Prostate gland (tissue), 2 donors: ENCODE results near the gene QSOX1. TPM values are rescaled to one million over a fixed set of nuclear protein-coding genes. Genes with fewer than 3 reads are reported as not detected.

Experiments
- DNase-seq: peaks from one replicate; pipeline ENCODE4 v3.0.0-alpha.2; 2019; ENCODE audit warnings: low spot score
- H3K27ac ChIP-seq, 2 donors: fragments of 200-600 bp; sonication (generic); 2 replicates each; pipeline ENCODE4 v1.5.1; 2017 to 2019
- H3K27me3 ChIP-seq: fragments of 200-600 bp; sonication (generic); replicated peaks from 2 replicates; pipeline ENCODE4 v1.5.1; 2019; ENCODE audit not compliant: insufficient read depth
- H3K36me3 ChIP-seq, 2 donors: fragments of 200-600 bp; sonication (generic); 1 replicate in 1 of 2; 2 replicates in 1 of 2; pipeline versions ENCODE4 v1.5.1 to v1.8.1; 2017 to 2019
- H3K4me1 ChIP-seq: fragments of 200-600 bp; sonication (generic); replicated peaks from 2 replicates; pipeline ENCODE4 v1.5.1; 2019
- H3K4me3 ChIP-seq, 2 donors: fragments of 200-600 bp; sonication (generic); 2 replicates each; pipeline ENCODE4 v1.5.1; 2017 to 2019
- H3K9me3 ChIP-seq: fragments of 200-600 bp; sonication (generic); 2 replicates; pipeline ENCODE4 v1.5.1; 2017
- POLR2A ChIP-seq: fragments of 450-650 bp; IDR thresholded peaks from one replicate; pipeline ENCODE4 v1.6.1; 2016; ENCODE audit warnings: antibody characterized with exemption, mild to moderate bottlenecking
- POLR2AphosphoS5 ChIP-seq: sonication (generic); formaldehyde crosslinking; IDR thresholded peaks from one replicate; pipeline ENCODE4 v1.6.1; 2017; ENCODE audit warnings: antibody characterized with exemption
- WGBS: methylation state at CpG from one replicate; pipeline ENCODE4 v1.1.5; 2018; 5-methylcytosine and 5-hydroxymethylcytosine counted together
- intact Hi-C: fragments of 100-400 bp; cut with DNase I; formaldehyde crosslinking; loops from one replicate; pipeline ENCODE4 v1.14.2; 2022
- total RNA-seq, 2 donors: library from RNA; depleted of rRNA; stranded (reverse); fragments of >200 nt; gene quantifications; one replicate each; pipeline ENCODE4 v1.1.0, GENCODE V29; 2016
- TF ChIP-seq, protein P1 (sequence below), 4 experiments: fragments of 200-600 bp in 2 of 4; fragments of 450-650 bp in 2 of 4; sonication (generic) in 2 of 4; IDR thresholded peaks; 1 replicate in 3 of 4; 2 replicates in 1 of 4; pipeline ENCODE4 v1.5.1; 2016 to 2019; ENCODE audit warnings: antibody characterized with exemption in 4 of 4, mild to moderate bottlenecking in 2 of 4, moderate library complexity in 2 of 4

Gene QSOX1
- total RNA-seq, 2 donors from 2014 or later: 77.3 to 471 TPM

DNA sequence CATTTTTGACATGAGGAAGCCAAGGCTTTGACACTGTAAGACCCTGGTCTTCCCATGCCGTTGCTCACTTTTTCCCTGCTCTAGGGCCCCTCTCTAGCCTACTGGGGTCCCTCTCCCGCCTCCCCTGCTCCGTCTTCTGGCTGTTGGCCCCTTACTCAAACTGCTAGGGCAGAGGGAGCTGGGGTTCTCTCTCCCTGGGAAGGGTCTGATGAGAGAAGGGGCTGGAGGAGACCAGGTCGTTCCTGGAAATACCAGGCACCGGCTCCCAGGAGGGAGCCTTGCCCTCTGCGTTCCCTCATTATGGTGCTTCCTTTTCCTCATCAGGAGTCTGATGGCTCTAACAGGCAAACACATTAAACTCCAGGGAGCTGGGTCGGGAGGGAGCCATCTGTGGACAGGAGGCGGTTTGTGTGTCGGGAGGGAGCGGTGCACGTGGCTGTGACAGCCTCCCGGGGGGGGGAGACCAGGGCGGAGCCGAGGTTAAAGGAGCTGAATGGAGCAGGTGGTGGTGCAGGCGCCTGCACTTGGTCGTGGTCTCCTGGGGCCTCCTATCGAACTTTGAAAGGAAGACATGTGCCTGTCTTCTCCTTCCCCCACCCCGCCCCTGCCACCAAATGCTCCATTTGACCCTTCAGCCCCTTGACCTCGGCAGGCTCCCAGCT is 40.0 kb downstream of the QSOX1 start:
- H3K27me3 ChIP-seq: no peaks in the 10 kb centered on the region
- no peaks in the 10 kb centered on the region for H3K36me3 ChIP-seq
- no peaks in the 10 kb centered on the region for H3K9me3 ChIP-seq
- H3K4me3 ChIP-seq: no peak overlapping the region
- no peak for DNase-seq
- TF ChIP-seq POLR2A (no peak), POLR2AphosphoS5 (no peak)
- TF ChIP-seq, protein P1, sequence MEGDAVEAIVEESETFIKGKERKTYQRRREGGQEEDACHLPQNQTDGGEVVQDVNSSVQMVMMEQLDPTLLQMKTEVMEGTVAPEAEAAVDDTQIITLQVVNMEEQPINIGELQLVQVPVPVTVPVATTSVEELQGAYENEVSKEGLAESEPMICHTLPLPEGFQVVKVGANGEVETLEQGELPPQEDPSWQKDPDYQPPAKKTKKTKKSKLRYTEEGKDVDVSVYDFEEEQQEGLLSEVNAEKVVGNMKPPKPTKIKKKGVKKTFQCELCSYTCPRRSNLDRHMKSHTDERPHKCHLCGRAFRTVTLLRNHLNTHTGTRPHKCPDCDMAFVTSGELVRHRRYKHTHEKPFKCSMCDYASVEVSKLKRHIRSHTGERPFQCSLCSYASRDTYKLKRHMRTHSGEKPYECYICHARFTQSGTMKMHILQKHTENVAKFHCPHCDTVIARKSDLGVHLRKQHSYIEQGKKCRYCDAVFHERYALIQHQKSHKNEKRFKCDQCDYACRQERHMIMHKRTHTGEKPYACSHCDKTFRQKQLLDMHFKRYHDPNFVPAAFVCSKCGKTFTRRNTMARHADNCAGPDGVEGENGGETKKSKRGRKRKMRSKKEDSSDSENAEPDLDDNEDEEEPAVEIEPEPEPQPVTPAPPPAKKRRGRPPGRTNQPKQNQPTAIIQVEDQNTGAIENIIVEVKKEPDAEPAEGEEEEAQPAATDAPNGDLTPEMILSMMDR (IDR thresholded peaks at IDR 0.05): no peak
- no peak overlapping the region for H3K27ac ChIP-seq
- H3K4me1 ChIP-seq: no peaks in the 10 kb centered on the region
- intact Hi-C loops: no loop called here
- WGBS: 76% methylated on average over 19 of the region's 19 CpGs

- intact Hi-C loops: no loop called here
- Histone ChIP-seq H3K9me3 (no peaks in the 10 kb centered on the region), H3K36me3 (no peaks in the 10 kb centered on the region)
Measured at GRCh38 chr1:180195401-180195800, 40.7 kb downstream of the QSOX1 start.

GRCh38 chr1:180195916-180196315 is 41.2 kb downstream of the QSOX1 start:
- WGBS: 77% methylated on average over 9 of the region's 9 CpGs
- no peaks in the 10 kb centered on the region for H3K27me3 ChIP-seq
- no peaks in the 10 kb centered on the region for H3K36me3 ChIP-seq
- H3K4me1 ChIP-seq: no peaks in the 10 kb centered on the region
- TF ChIP-seq POLR2AphosphoS5 (no peak), POLR2A (no peak)
- TF ChIP-seq, protein P1 (IDR thresholded peaks at IDR 0.05): no peak
- H3K9me3 ChIP-seq: no peaks in the 10 kb centered on the region
- H3K4me3 ChIP-seq: no peak overlapping the region
- H3K27ac ChIP-seq: no peak overlapping the region
- intact Hi-C loops: no loop called here
- no peak for DNase-seq

More at GRCh38 chr1:180195401-180195800, 40.7 kb downstream of the QSOX1 start:
- WGBS: 94% methylated on average over 3 of the region's 3 CpGs
- no peak for DNase-seq
- Histone ChIP-seq H3K4me1 (no peaks in the 10 kb centered on the region), H3K4me3 (no peak overlapping the region), H3K27ac (no peak overlapping the region), H3K27me3 (no peaks in the 10 kb centered on the region)
- TF ChIP-seq, protein P1 (IDR thresholded peaks at IDR 0.05): no peak
- TF ChIP-seq POLR2AphosphoS5 (no peak), POLR2A (no peak)

DNA sequence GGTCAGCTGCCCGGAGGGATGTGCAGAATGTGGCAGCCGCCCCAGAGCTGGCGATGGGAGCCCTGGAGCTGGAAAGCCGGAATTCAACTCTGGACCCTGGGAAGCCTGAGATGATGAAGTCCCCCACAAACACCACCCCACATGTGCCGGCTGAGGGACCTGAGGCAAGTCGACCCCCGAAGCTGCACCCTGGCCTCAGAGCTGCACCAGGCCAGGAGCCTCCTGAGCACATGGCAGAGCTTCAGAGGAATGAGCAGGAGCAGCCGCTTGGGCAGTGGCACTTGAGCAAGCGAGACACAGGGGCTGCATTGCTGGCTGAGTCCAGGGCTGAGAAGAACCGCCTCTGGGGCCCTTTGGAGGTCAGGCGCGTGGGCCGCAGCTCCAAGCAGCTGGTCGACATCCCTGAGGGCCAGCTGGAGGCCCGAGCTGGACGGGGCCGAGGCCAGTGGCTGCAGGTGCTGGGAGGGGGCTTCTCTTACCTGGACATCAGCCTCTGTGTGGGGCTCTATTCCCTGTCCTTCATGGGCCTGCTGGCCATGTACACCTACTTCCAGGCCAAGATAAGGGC is 41.9 kb downstream of the QSOX1 start:
- intact Hi-C loops: no loop called here
- Histone ChIP-seq H3K9me3 (no peaks in the 10 kb centered on the region), H3K27ac (no peak overlapping the region), H3K4me3 (no peak overlapping the region), H3K27me3 (no peaks in the 10 kb centered on the region), H3K36me3 (no peaks in the 10 kb centered on the region), H3K4me1 (no peaks in the 10 kb centered on the region)
- TF ChIP-seq POLR2A (no peak), POLR2AphosphoS5 (no peak)
- TF ChIP-seq, protein P1 (IDR thresholded peaks at IDR 0.05): no peak
- no peak for DNase-seq
- WGBS: 89% methylated on average over 17 of the region's 17 CpGs

DNA sequence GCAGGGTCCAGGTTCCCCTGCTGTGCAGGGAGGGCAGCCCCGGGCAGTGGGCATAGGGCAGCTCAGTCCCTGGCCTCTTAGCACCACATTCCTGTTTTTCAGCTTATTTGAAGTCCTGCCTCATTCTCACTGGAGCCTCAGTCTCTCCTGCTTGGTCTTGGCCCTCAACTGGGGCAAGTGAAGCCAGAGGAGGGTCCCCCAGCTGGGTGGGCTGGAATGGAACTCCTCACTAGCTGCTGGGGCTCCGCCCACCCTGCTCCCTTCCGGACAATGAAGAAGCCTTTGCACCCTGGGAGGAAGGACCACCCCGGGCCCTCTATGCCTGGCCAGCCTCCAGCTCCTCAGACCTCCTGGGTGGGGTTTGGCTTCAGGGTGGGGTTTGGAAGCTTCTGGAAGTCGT is 42.6 kb downstream of the QSOX1 start:
- no peak overlapping the region for H3K27ac ChIP-seq
- intact Hi-C loops: no loop called here
- TF ChIP-seq POLR2A (no peak), POLR2AphosphoS5 (no peak)
- TF ChIP-seq, protein P1 (IDR thresholded peaks at IDR 0.05): no peak
- no peaks in the 10 kb centered on the region for H3K9me3 ChIP-seq
- H3K4me3 ChIP-seq: no peak overlapping the region
- no peak for DNase-seq
- no peaks in the 10 kb centered on the region for H3K27me3 ChIP-seq
- 67% methylated on average over 5 of the region's 5 CpGs for WGBS
- H3K36me3 ChIP-seq: no peaks in the 10 kb centered on the region
- H3K4me1 ChIP-seq: no peaks in the 10 kb centered on the region
